Ammon's horn (tissue), 1 donor: Measurements from ENCODE around the gene MS4A6E.
A peak's percentile ranks its signal among the peaks of the same experiment; 100 is the strongest.
"Not testable (repeated sequence)": the region's sequence is repeated elsewhere in the genome, so short reads cannot be mapped to it uniquely, and the experiment has no call there.

Source experiments
- DNase-seq: peaks from one replicate; pipeline ENCODE4 v3.0.0-alpha.2; 2016; ENCODE audit warnings: low spot score

The MS4A6E gene

GRCh38 chr11:60326955-60327354 lies at the start of gene MS4A6E:
MS4A6E (plus strand) TSS chr11:60327255; CDS start chr11:60334896, 7,641 bp downstream.
- no peak for DNase-seq

DNA sequence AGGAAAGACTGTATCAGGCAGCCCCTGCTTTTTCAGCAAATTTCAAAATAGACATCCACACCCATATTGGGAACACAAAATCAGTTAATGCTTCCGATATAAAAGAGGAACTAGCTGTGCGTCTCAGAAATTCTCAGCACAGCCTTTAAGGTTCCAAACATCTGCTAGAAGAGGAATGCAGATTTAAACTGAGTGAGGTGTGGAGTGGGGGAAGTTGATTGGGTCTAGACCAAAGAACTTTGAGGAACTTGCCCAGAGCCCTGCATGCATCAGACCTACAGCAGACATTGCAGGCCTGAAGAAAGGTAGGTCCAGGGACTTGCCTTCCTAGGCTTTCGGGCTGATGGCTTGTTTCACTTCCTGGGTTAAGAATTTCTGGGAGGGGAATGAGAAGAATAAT lies 46.6 kb upstream of the MS4A6E start, which contains the start of gene MS4A4A:
Gene MS4A4A (plus strand): TSS at position 255 of the 400 bp plus-strand sequence. CDS start 10 bp downstream, at position 265.
- DNase-seq, result peak; percentile 55

DNA sequence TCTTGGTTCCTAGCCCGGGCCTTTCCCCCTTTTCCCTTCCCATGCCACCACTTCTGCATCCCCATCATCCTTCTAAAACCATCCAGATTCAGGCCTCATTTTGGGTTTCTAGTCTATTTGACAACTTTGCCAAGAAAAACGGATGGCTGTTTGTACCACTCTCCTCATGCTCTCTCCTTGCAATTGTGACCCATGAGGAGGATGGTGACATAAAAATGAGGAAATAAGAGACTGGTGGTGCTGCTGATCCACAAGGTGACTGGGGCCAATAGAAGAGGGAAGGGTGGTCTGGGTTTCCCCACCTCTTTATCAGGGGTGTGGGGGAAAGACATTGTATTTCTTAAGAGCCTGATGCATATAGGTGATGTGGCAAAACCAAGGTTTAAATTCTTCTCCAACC lies 45.6 kb upstream of the MS4A6E start:
- no peak for DNase-seq

DNA sequence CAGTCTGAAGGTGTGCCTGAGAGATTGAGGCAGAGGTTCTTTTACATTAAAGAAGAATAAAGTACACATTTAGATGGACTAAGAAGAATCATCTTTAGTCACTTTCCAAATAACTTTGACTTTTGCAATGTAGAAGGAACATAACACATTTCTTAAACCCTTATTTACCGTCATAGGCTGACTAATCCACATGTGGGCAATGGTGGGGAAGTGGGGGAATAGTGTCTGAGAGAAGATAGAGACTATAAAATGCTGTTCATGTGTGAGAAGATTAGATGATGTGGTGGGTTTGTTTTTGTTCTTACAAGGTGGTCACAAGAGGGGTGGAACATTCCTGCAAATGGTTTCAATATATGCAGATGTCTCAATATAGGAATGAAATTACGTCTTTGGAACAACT lies 44.8 kb upstream of the MS4A6E start:
- no peak for DNase-seq

- not testable (repeated sequence) for DNase-seq
Observed at GRCh38 chr11:60285411-60286126, 41.5 kb upstream of the MS4A6E start.

DNA sequence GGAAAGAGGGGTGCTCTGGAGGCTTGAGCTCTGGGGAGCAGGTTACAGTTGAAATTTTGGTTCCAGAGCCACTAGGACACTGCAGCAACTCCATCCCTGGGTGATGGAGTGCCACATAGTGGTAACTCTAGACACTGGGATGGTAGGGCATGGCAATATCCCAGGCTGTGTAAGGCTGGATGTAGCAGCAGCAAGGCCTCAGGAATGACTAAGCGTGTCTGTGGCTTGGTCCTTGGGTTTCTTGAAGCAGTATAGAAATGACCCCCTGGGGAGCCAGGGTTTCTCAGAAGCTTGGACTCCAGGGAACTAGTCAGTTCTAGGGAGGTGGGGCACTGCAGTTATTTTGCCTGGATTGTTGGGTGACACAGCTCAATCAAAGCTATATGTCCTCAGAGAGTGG lies 38.5 kb upstream of the MS4A6E start:
- DNase-seq, result no peak

- DNase-seq, result no peak
Observed at GRCh38 chr11:60292145-60292544, 34.9 kb upstream of the MS4A6E start.

DNA sequence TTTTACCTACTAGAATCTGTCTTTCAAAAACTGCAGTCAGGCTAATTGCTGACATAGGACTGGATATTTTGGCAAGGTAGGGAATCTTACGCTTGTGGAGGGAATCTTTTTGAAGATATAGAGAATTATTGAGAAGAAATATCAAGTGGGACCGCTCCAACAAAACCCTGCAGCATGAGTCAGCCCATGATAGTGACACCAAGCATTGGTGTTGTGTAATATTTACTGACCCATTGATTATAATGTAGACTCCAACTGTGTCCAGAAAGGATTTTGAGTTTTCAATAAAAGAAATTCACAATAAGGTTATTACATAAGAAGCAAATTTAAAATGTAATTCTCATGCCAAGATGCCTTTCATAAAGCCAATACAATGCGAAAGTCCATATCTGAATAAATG lies 25.9 kb upstream of the MS4A6E start:
- DNase-seq, result no peak

DNA sequence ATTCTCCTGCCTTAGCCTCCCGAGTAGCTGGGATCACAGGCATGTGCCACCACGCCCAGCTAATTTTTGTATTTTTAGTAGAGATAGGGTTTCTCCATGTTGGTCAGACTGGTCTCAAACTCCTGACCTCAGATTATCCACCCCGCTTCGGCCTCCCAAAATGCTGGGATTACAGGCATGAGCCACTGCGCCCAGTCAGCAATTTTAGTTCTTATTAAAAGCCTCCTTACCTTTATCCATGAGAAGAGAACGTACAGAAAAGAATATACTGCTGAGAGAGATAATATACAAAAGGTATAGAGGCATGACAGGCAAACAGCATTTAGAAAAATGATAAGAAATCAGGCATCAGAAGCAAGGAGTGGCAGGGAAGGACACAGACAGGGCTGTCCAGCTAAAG lies 25.2 kb upstream of the MS4A6E start:
- not testable (repeated sequence) for DNase-seq

GRCh38 chr11:60303661-60304060 lies 23.4 kb upstream of the MS4A6E start:
- DNase-seq, result no peak

DNA sequence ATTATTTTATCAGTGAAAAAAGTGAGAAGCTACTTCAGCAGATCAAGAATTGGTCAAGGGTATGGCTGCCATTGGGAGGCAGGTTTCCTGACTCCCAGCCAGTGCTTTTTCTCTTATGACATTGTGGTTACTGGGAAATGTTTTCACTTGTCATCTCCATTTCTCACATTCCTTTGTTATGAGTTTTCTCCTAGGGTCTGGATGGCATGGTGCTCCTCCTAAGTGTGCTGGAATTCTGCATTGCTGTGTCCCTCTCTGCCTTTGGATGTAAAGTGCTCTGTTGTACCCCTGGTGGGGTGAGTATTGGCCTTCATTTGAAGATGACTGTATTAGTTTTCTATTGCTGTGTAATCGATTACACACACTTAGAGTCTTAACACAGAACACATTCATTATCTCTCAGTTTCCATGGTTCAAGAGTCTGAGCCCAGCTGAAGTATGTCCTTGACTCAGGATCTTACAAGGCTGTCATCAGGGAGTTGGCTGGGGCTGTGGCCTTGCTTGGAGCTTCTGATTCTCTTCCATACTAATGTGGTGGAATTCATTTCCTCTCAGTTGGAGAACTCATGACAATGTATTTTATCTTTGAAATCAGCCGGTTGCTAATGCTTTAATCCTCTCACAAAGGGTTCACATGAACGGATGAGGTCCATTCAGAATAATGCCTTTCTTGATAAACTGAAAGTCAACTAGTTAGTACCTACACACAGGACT lies 21.0 kb upstream of the MS4A6E start:
- DNase-seq, result no peak

DNA sequence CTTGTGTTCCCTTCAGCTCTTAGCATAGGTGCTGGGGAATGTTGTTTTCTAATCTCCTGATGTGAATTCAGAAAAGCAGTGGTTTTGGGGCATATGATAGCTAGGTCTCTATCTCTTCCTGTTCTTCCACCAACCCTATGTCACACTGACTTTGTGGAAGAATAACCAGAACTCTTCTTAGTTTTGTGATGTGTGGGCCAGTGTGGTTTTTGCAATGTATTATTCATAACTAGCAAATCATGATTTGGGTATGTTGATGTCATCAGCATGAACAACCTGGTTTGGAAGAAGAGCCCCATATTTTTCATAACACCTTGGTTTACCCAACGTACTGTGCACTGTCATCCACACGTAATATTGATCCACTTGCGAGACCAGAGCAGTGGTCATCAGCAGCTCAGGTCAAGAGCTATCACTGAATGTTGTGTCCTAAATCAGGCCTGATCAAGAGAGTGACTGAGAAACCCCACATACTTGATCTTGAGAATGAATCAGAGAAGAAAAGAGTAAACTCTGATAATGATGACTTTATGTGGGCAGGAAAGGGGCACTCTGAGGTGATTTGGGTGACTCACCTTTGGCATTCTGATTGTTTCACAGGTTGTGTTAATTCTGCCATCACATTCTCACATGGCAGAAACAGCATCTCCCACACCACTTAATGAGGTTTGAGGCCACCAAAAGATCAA lies 19.4 kb upstream of the MS4A6E start:
- DNase-seq, result no peak

DNA sequence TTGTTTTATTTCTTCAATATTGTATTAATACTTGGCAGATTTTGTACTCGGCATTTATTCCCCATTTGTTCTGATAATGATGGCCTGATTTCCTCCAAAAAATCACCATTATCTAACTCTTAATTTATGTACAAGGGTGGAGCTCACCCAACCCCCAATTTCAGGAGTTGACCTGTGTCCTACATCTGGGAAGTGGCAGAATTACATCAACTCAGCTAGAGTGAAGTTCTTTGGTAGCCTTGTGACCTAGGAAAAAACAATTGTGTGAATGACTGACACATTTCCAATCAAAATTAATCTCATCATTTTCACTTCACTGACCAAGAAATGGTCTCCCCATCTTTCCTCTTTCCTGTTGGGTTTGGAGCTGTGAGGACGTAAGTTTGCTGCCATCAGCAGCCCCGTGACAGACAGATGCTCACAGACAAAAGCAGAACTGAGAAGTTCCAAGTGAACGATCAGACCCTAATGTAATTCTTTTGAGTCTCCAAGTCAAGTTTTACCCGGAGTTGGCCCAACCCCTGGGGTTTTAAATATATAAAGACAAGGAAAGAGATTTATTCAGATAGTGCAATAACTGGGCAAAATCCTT lies 16.6 kb upstream of the MS4A6E start:
- peak; percentile 56 for DNase-seq

DNA sequence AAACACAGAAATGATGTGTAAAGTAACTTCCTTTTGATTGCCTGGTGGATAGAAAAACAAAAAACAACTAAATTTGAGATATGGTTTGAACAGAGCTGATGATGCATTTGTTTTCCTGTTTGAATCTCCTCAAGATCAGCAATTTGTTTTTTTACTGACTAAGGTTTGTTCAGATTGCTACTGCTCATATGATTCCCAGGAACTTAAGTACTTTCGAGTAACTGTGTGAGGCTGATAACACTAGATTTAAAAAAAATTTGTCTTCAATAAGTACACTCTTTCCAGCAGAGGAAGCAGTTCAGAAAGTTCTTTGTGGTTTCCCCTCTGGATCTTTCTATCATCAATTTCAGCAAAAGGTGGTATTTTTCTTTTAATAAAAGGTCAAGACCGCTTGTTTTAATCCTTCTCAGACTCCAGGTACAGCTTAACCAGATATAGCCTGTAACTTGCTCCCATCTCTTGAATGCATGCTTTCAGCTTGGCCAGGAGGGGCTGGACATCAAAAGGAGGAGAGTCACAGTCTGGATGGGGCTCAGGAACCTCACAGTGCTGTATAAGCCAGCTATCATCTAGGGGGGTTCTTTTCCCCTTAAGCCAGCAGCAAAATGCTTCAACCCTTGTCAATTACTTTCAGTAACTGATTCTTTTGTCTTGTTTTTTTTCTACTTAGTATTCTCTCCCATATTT lies 12.3 kb upstream of the MS4A6E start:
- DNase-seq, result no peak

DNA sequence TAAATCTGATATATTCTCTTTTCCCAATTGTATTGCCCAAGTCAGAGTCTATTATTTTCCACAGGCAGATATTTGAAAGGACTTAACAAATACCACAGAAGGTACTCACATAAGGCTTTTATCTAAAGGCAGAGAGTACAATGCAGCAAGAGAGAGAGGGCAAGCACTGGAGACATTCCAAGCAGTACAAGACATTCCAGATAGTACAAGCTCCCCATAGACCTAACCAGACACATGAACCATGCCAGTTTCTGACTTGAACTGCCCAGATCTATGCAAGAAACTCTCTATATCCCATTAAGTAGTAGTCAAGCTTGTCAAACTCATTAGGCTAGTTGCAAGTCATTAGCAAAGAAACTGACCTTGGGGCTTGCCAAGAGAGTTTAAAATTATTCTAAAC lies 11.2 kb upstream of the MS4A6E start:
- DNase-seq, result no peak

DNA sequence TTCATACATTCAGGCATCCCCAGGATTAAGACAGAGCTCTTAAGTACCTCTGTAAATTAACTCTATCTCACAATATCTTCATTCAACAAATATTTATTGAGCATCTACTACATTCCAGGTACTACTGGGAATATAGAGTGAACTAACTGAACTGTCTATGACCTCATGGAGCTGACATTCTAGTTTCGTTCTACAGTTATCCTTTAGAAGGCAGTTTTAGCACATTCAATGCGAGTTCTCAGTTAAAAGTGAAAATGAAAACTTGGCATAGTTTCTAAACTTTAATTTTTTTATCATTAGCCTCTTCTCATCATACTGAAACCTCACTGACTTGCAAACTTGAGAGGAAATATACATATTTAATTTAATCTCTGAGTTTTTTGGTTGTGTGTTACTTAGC lies 10.7 kb upstream of the MS4A6E start:
- no peak for DNase-seq

DNA sequence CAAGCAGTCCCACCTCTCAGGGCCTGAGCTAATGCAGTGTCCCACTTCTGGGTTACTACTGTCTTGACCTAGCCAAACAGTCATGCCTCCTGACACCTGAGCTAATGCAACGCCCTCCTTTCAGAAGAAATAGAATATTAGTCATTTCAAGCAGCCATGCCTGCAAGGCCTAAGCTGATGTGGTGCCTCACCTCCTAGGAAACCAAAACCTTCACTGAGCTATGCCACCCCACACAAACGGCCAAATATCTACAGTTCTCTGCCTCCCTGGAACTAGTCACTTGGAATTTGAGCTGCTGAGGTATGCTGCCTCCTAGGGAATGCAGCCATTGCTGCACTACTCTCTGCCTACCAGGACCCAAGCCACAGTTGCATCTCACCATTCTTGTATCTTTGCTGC lies 8.3 kb upstream of the MS4A6E start:
- DNase-seq, result no peak

- DNase-seq, result no peak
Observed at GRCh38 chr11:60321051-60321450, 6.0 kb upstream of the MS4A6E start.

DNA sequence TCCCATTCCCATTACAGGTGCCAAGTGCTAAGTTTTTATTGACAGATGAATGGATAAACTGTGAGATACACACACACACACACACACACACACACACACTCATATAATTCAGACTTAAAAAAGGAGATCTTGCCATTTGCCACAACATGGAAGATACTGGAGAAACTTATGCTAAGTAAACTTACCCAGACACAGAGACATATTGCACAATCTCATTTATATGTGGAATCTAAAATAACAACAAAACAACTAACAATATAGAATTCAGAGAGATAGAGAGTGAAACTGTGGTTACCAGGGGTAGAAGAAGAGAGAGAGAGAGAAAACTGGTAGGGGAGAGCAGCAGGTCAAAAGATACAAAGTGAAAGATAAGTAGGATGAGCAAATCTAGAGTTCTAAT lies 1.4 kb downstream of the MS4A6E start:
- no peak for DNase-seq

DNA sequence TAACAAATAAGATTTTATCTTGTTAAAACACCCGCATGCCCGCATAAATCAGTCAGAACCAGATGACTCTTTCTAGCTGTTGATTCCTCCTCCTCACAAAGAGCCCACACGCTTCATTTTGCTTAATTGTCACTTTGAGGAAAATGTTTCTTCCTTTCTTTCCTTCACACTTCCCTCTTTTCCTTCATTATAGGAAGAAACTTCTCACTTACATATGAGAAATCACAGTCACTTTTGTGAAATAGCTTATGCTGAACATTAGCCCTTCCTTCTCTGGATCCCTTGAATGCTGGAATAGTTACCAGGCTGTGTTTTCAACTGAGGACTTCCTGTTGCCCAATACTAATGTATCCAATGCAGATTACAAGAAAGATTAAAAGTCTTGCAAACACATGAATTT lies 5.8 kb downstream of the MS4A6E start:
- DNase-seq, result peak; percentile 23

DNA sequence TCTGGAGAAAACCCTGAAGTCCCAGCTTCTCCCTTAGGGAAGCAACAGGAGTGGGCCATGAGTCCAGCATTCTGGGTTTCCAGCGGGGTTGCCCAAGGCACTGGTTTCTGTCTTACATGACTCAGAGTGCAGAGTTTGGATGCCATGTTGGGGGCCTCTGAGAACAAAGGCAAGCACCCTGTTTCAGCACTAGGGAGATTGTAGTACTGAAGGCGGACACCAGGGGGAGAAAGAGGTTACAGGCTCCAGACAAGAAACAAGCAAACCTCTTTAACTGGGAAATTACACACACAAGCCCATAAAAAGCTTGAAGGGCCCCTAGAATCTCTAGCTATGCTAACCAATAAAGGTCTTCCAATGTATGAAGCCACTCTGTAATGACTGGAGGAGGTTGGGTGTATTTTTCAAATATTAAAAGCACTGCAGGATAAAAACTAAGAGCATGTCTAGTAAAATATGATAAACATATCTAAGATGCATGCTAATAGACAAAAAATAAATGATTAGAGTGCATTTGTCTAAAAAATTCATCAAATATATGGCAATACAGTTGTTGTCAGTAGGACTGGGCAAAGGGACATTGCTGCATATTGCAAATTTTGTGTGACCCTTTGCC lies 7.1 kb downstream of the MS4A6E start:
- peak; percentile 41 for DNase-seq
